Body of pancreas (tissue), 4 donors: Measurements from ENCODE around the gene PPFIBP2.

Experiments
- POLR2A ChIP-seq, 3 donors: fragments of 450-650 bp; IDR thresholded peaks; one replicate each; pipeline ENCODE4 v1.6.1; 2016; ENCODE audit warnings: antibody characterized with exemption in 3 of 3, mild to moderate bottlenecking in 2 of 3
- TF ChIP-seq, protein P1 (sequence below), 7 experiments: fragments of 450-650 bp in 4 of 7; fragments of 200-600 bp in 3 of 7; sonication (generic) in 3 of 7; IDR thresholded peaks; one replicate each; pipeline ENCODE4 v1.5.1; 2016 to 2019; ENCODE audit warnings: antibody characterized with exemption in 7 of 7

DNA sequence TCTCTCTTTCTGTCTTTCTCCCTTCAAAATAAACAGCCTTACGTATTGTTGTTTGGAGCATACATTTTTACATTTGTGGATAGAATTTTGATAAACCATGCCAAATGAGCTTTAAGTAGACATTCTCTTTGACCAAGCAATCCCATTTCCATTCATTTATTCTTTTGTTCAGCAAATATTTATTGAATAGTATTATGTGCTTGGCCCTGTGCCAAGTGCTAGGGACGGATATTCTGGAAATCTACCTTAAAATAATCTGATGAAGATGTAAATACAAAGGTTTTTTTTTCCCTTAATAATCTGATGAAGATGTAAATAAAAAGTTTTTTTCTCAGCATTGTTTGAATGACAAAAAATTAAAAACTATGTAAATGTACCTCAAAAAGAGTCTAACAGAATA lies 26.4 kb upstream of the PPFIBP2 start:
- TF ChIP-seq, protein P1, sequence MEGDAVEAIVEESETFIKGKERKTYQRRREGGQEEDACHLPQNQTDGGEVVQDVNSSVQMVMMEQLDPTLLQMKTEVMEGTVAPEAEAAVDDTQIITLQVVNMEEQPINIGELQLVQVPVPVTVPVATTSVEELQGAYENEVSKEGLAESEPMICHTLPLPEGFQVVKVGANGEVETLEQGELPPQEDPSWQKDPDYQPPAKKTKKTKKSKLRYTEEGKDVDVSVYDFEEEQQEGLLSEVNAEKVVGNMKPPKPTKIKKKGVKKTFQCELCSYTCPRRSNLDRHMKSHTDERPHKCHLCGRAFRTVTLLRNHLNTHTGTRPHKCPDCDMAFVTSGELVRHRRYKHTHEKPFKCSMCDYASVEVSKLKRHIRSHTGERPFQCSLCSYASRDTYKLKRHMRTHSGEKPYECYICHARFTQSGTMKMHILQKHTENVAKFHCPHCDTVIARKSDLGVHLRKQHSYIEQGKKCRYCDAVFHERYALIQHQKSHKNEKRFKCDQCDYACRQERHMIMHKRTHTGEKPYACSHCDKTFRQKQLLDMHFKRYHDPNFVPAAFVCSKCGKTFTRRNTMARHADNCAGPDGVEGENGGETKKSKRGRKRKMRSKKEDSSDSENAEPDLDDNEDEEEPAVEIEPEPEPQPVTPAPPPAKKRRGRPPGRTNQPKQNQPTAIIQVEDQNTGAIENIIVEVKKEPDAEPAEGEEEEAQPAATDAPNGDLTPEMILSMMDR (IDR thresholded peaks at IDR 0.05) = no peak
- TF ChIP-seq POLR2A (IDR thresholded peaks at IDR 0.05) = no peak
